ENCODE data around the gene PTPRZ1.

Gene PTPRZ1

DNA sequence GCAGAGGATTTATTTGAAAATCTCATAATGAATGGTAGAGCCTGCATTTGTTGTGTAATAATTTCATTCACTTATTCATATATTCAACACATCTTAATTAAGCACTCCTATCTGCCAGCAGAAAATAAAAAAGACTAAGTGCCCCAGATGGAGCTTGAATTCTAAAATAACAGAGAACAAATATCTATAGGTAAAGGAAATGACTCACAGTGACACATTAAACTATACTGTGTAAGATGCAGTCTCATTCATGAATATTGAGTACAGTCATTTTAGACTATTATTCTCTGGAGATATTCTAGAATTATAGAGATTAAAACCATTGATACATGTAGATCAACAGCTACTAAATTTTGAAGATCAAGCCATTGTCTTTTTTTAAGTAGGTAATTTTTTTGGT lies 72.1 kb downstream of the PTPRZ1 start:
- no peak for TF ChIP-seq TAF1 (IDR thresholded peaks at IDR 0.05; ENCODE audit: borderline replicate concordance, insufficient read depth, low read length)
- TF ChIP-seq SIN3A (IDR thresholded peaks at IDR 0.05; ENCODE audit: borderline replicate concordance, insufficient read depth, low read length), result no peak
- TF ChIP-seq, protein P1, sequence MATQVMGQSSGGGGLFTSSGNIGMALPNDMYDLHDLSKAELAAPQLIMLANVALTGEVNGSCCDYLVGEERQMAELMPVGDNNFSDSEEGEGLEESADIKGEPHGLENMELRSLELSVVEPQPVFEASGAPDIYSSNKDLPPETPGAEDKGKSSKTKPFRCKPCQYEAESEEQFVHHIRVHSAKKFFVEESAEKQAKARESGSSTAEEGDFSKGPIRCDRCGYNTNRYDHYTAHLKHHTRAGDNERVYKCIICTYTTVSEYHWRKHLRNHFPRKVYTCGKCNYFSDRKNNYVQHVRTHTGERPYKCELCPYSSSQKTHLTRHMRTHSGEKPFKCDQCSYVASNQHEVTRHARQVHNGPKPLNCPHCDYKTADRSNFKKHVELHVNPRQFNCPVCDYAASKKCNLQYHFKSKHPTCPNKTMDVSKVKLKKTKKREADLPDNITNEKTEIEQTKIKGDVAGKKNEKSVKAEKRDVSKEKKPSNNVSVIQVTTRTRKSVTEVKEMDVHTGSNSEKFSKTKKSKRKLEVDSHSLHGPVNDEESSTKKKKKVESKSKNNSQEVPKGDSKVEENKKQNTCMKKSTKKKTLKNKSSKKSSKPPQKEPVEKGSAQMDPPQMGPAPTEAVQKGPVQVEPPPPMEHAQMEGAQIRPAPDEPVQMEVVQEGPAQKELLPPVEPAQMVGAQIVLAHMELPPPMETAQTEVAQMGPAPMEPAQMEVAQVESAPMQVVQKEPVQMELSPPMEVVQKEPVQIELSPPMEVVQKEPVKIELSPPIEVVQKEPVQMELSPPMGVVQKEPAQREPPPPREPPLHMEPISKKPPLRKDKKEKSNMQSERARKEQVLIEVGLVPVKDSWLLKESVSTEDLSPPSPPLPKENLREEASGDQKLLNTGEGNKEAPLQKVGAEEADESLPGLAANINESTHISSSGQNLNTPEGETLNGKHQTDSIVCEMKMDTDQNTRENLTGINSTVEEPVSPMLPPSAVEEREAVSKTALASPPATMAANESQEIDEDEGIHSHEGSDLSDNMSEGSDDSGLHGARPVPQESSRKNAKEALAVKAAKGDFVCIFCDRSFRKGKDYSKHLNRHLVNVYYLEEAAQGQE (IDR thresholded peaks at IDR 0.05; ENCODE audit: insufficient read depth in 1 of 2, low read depth in 2 of 2, low read length in 2 of 2), result no peak
- TF ChIP-seq FOXP2 (optimal IDR thresholded peaks at IDR 0.05; ENCODE audit: borderline replicate concordance, extremely low read depth, extremely low read length, insufficient read depth), result no peak
- TF ChIP-seq POLR2AphosphoS5 (IDR thresholded peaks at IDR 0.05; ENCODE audit: low read depth, low read length), result no peak

DNA sequence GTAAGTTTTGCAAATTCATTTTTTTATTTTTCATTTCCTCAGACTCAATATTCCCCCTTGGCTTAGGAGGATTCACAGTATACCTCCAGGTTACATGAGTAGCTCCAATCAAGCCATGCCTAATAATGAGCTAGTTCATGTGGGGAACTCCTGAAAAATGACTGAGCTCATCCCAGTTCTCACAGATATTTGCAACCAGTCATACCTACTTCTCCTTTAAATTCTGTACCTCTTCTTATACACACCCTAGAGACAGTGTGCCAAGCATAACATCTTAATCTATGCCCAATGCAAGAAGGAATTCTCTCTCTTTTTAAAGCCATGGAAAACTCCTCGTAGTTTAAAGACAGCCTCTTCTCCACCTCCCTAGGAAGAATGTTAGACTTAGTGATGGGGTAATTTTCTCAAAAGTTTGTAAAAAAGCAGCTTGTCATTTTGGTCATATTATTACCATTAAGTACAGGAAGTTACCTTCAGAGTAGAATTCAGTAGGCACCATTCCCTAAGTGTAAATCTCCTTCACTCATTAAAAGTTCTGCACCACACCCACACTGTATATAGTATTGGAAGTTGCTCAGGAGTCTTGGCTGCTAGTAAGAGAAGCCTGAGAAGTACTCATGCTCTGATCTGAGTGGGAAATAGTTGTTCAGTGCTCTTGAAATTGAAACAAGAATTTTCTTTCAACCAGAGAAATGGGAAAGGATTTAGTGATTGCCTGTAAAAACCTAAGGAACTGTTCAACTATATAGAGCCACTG lies 72.7 kb downstream of the PTPRZ1 start:
- TF ChIP-seq, protein P1 (IDR thresholded peaks at IDR 0.05; ENCODE audit: insufficient read depth in 1 of 2, low read depth in 2 of 2, low read length in 2 of 2), result no peak
- no peak for TF ChIP-seq TAF1 (IDR thresholded peaks at IDR 0.05; ENCODE audit: borderline replicate concordance, insufficient read depth, low read length)

DNA sequence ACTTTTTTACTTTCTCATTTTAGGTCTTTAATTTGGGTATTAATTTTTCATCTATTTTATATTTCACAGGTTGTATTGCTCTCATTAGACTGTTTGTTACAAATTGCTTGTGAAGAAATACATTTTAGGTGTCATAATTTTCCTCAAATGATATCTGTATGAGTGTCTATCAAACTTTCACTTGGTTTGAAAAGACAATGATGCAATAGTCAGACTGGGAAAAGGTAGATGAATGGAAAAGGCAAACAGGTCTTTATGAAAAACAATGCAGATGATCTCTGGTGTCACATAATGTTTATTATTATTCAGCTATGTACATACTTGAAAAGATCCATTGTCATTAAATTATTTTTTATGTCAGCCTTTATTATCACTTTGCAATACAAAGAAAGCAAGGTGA lies 80.2 kb downstream of the PTPRZ1 start:
- TF ChIP-seq SIN3A (IDR thresholded peaks at IDR 0.05; ENCODE audit: borderline replicate concordance, insufficient read depth, low read length), result no peak
- no peak for TF ChIP-seq FOXP2 (optimal IDR thresholded peaks at IDR 0.05; ENCODE audit: borderline replicate concordance, extremely low read depth, extremely low read length, insufficient read depth)
- no peak for TF ChIP-seq TAF1 (IDR thresholded peaks at IDR 0.05; ENCODE audit: borderline replicate concordance, insufficient read depth, low read length)
- TF ChIP-seq, protein P1 (IDR thresholded peaks at IDR 0.05; ENCODE audit: insufficient read depth in 1 of 2, low read depth in 2 of 2, low read length in 2 of 2), result no peak
- no peak for TF ChIP-seq POLR2AphosphoS5 (IDR thresholded peaks at IDR 0.05; ENCODE audit: low read depth, low read length)

DNA sequence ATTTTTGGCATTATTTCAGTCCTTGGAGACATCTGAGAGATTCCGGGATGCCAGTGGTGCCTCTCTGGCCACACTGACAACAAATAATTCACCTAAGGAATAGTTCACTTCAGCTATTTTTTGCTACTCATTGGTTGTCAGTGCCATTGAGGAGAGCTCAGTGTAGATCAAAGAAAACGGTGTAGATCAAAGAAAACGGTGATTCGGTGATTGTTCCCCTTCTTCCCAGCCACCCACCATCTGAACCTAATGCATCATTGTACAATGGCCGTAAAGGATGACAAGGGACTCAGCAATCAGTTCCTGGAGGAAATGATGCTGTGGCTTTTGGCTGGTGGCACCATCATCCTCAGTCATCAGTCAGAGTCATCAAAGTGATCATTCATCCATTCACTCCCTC lies 80.6 kb downstream of the PTPRZ1 start:
- TF ChIP-seq FOXP2 (optimal IDR thresholded peaks at IDR 0.05; ENCODE audit: borderline replicate concordance, extremely low read depth, extremely low read length, insufficient read depth), result no peak

DNA sequence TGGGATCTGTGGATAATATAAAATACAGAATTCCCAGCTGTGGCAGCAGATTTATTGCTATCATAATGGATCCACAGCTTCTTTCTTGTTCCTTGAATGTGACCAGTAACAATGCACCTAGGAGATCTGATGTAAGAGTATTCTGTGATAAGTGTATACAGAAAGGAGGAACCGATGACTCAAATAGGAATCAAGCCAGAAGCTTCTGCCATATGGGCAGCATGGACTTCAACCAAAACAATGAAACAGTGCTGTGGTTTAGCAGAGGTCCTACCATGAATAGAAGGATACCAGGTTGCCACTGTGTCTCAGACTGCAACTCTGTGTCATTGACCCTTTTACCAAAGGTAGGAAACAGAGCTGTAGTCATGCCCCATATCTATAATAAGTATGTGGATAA lies 81.8 kb downstream of the PTPRZ1 start:
- TF ChIP-seq SIN3A (IDR thresholded peaks at IDR 0.05; ENCODE audit: borderline replicate concordance, insufficient read depth, low read length) (no peak), FOXP2 (optimal IDR thresholded peaks at IDR 0.05; ENCODE audit: borderline replicate concordance, extremely low read depth, extremely low read length, insufficient read depth) (no peak), TAF1 (IDR thresholded peaks at IDR 0.05; ENCODE audit: borderline replicate concordance, insufficient read depth, low read length) (no peak), POLR2AphosphoS5 (IDR thresholded peaks at IDR 0.05; ENCODE audit: low read depth, low read length) (no peak)
- TF ChIP-seq, protein P1 (IDR thresholded peaks at IDR 0.05; ENCODE audit: insufficient read depth in 1 of 2, low read depth in 2 of 2, low read length in 2 of 2), result no peak
